NCI-H2107 treated with DMSO at 0.1 percent for 48 hours (cell line): ENCODE results near the gene SYT1.

Experiments used
- DNase-seq: peaks from one replicate; lab custom pipeline; 2025; ENCODE audit not compliant: unreplicated experiment; lab: John Stamatoyannopoulos, UW

SYT1 gene

DNA sequence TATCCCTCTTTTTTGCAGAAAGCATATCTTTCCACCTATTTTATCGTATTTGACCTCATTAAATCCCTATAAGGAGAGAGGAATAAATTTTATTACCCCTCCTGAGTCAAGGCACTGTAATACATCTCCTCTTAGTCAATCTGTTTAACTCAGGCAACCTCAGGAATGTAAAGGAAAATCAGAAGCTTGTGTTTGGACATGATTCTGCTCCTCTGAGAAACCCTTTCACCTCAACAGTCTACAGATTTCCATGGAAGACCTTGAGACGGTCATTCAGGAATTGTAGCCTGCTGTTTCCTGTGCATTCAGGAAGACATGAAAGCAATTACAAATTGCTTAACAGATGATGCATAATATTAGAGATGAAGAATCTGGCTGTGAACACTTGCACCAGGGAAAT lies 465.4 kb downstream of the SYT1 start:
- DNase-seq, result no peak

DNA sequence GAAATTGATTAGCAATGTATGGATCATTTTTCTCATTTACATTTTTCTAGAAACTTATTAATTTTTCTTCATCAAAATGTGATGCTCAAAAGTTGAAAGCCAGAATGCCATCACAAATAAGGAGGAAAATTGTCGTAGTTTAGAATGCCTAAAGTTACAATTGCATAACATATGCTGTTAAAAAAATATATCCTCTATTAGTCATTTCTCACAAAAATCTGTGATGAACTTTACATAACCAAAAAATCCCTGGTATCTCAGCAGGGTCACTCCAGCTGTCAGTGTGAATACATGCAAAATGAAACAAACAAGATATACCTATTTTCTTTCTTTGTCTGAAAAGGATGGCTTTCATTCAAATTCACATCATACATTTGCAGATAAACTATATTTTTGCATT lies 467.3 kb downstream of the SYT1 start:
- DNase-seq, result no peak

DNA sequence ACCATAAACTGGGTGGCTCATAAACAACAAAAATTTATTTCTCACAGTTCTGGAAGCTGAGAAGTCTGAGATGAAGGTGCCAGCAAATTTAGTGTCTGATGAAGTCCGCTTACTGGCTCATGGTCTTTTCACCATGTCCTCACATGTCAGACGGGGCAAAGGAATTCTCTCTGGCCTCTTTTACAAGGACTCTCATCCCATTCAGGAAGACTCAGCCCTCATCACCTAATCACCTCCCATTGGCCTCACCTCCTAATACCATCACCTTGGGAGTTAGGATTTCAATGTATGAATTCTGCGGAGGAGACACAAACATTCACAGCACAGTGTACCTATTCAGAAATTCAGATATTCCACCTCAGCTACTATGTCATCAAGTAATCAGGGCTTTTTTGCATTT lies 468.6 kb downstream of the SYT1 start:
- no peak for DNase-seq

DNA sequence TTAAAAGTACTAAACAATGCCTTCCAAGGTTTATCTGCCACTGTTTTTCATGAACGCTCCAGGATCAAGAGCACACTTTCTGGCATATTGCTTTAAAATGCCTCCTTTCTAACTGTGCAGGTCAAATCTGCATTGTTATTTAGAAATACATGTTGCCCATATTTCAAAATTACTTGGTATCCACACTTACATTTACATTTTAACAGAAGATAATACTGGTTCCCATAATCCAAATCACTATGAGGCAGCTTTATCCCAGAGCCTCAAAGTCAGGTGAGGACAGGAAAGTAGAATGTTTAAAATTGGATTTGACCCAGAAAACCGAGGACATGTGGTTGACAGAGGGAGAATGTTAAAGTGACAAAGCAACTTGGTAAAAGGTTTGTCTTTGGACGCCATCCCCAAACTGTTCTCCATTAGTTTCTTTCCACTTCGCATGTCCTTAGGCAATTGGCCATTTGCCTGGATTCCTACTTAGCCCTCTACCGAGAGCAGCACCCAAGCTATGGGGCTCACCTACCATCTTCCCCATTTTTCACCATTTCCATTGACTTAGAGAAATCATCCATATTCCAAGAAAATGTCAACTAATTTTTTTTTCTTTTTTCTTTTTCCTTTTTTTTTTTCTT lies 473.2 kb downstream of the SYT1 start:
- DNase-seq, result no peak

DNA sequence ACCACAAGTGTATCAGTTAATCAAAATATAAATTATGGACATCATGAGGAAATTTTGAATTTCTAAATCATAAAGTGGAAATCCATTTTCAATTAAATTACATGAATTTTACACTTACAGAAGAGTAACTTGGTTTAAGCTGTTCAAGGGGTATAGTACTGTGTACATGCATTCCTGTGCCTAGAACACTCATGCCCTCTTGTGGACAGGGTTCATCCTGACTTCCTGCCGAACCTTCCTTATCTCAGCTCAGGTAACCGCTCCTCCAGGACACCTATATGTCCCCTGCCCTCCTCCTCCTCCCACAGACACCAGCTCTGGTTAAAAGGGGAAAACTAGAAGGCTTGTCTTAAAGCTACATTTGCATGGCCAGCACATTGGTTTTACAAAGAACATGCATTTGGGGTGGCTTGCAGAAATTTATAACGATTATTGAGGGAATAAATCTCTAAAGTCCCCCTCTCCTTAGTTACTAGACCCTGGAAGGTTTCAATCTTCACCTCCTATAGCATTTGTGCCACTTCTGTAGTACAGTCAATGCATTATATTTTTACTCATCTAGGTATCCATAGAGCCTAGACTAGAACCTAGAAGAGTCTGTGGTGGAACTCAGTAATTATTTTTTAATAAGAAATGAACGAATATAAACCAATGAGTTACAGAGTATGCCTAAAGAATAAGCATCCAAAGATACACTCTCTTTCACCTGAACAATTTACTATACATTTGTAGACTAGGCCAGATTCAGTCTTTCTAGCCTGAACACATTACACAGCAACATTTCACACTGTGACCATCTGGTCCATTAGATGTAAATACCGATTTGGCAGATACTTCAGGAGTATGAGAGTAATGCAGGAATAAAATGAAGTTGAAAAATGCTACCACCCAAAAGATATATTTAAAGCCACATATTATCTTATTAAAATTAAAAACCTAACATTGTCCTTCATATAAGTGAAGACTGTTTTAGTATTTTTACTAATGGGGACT lies 480.6 kb downstream of the SYT1 start:
- peak; percentile 66 for DNase-seq

DNA sequence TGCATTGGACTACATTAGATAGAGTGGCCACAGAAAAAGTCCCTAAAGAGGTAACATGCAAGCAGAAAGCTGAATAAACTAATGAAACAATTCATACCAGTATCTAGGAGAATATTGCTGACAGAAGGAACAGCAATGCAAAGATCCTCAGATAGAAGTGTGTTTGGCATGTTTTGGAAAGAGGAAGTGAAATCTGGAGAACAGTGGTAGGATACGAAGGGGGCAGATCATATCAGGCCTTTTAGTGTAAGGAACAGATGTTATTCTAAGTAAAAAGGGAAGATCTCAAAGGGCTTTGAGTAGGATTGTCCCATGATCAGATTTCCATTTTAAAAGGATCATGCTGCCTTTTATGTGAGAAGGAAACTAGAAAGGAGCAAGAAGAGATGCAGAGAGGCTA lies 483.3 kb downstream of the SYT1 start:
- DNase-seq, result no peak

DNA sequence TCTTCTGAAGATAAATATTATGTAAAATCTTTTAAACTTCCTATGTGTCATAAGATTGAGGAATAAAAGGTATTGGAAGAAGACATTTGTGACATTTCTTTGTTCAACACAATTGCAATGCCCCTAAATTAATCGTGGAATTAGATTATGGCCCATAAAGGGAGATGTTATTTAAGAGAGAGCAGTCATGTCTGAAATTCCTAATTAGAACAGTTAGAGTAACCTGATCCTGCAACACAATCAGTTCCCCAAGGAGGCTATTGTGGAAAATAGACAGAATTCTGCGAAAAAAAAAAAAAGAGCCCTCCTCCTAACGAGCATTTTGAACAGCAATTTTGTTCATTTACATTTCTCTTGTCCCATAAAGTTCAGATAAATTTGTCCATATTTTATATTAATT lies 486.7 kb downstream of the SYT1 start:
- no peak for DNase-seq

DNA sequence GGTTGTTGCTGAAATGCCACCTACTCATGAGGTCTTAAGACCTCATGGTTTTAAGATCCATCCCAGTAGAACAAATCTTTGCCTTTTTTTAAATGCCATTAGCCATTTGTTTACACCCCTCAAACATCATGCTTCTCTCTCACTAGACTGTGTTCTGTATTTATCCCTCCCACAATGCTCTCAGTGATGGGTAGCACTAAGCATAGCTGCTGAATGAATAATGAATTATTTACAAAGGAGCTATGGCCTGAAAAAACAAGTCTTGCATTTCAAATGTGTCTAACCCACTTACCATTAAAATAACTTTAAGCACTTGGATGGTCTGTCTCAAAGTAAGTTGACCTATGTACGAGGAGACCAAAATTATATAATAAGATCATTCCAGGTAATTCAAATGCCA lies 491.6 kb downstream of the SYT1 start:
- no peak for DNase-seq

DNA sequence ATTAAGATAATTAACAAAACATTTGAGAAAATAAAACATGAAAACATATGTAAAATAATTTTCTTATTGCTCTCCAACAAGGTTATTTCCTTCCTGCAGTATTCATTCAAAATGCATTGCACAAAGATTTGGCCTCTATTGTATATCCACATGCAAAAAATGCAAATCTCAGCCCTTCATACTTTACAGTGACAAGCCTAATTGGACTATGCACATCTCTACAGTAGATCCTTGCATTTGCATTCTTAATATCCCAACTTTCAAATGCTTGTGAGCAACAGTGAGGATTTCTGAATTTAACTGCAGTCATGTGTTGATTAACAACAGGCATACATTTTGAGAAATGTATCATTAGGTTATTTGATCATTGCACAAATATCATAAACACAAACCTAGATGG lies 492.5 kb downstream of the SYT1 start:
- no peak for DNase-seq

DNA sequence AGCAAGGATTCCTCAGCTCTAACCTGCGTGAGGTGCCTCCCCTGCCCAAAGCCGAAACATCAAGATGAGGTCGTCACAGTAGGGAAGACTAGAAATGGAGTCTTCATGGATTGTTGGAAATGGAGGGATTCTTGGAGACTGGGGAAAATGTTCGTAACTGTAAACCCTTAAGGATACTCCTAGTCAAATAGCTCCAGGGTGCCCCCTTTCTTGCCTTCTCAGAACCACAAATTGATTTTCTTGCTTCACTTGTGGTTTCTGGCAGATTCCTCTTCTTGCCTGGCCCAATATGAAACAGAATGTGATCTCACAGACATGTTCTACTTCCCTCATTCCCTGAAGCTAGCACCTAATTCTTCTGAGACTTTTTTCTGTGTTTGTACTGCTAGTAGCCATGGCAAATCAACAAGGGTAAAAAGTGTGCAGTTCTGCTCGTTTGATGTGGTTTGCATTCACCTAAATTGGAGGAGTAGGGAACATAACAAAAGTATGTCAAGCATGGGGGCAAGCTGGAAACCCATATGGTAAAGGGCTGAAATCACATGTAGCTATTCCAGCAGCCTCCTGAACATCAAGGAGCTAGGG lies 494.2 kb downstream of the SYT1 start:
- no peak for DNase-seq

DNA sequence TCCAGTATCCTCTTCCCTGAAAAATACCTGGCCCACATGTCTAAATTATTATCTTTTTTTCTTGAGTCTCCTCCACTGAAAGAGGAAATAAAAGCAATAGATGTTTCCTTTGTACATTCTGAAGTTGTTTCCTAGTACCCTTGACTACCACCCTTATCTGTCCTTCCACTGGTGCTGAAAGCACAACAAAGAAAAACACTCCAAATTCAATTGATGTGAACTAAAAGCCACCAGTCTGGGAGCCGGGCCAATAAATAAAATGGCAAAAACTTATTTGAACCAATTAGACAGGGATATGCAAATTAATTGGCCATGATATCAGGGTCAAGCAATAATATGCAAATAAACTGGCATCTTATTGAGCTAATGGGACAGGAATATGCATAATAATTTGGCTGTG lies 495.7 kb downstream of the SYT1 start:
- DNase-seq, result peak; percentile 37

DNA sequence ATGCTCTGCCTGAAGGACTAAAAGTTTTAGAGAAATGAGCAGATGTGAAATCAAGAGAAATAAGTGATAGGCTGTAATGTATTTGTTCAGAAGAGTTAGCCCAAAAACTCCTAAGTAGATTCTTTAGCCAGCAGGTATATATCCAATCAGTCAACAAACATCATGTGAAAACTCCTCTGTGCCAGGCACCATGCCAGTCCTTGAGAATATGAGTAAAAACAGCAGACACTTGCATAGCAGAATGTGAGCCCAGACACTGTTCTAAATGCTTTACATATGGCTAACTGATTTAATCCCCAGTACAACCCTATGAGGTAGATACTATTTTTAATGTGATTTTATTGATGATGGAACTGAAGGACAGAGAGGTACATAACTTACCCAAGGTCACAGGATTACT lies 496.4 kb downstream of the SYT1 start:
- no peak for DNase-seq

DNA sequence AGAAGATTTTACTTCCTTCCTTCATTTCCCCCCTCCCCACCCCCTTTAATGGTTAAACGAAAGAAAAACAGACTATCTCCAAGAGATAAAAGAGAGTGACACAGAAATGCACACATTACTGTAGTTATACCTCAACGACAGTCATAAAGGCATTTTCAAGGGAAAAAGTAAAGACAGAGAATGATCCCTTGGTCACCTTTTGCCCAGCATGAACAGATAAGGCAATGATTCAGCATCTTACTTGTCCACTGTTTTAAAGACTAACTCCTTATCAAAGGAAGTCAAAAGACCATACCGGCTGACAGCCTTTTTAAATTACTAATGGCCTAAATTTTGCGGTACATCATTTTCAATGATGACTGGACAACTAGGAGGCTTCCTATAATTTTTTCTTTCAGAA lies 499.6 kb downstream of the SYT1 start:
- DNase-seq, result no peak

DNA sequence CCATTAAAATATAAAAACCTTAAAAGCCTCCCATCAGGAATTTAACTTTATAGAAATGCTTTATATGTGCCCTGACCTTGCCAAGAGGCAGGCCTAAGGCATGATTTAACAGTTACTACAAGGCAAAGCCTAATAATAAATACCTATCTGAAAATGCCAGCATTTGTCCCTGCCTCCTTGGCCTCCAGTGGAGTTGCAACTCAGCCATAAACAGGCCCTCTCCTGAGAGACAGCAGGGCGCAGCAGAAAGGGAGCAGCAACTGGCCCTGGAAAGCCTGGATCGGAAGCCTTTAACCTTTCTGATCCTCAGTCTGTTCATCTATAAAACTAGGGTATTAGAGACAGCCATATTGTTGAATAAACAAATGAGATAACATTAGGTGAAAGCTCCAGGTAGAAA lies 501.8 kb downstream of the SYT1 start:
- DNase-seq, result no peak

DNA sequence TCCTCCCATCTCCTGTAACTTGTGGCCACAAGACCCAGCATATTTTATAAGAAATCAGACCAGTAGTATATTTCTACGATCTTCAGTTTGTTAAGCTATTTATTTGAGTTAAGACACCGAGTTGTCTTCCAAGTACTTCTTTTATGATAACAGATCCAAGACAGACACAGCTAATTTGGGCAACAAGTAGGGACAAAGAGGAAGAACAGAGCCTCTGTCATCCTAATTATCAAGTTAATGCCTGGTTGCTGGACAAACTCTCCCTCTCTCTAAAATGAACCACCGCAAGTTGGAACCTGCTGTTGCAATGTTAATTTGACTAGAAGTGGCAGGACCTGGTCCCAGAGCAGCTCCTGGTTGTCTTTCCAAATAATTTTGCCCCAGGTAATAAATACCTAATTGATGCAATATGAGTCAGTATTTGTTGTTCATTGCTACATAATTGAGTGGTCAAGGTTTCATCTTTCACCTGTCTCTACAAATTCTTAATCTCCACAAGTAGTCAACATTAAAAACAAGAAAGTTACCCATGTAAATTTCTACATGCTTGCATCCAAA lies 502.5 kb downstream of the SYT1 start:
- DNase-seq, result no peak

DNA sequence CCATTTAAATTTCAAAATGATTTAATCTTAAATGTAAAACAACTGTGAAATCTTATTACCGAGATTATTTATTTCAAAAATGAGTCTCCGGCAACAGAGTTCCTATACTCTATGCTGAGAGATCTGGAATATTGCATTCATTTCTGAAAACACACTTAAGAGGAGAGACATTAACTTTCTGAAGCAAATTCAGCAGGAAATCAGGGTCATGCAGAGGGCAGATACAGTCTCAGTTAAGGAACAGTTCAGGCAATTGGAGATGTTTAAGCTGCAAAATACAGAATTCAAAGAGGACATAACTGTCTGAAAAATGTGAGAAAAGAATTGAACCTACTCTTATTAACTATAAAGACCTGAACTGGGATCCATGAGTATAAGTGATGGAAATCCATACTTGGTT lies 505.4 kb downstream of the SYT1 start:
- DNase-seq, result no peak

DNA sequence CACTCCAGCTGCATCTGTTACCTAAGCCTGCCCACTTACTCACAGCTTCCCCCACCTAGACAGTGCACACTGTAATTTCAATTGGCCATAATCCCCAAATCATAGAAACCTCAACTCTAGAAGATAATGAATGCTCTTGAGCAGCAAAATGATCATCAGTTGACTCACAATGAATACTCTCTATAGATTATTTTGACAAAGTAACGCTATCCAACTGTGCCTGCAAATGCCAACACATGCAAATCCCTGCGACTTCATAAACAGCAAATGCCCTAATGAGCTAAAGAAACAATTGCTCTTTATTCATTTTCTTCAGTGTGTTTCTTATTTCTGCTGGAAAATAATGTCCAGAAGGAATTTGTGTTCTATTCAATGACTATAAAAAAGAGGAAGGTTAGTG lies 506.7 kb downstream of the SYT1 start:
- DNase-seq, result no peak

DNA sequence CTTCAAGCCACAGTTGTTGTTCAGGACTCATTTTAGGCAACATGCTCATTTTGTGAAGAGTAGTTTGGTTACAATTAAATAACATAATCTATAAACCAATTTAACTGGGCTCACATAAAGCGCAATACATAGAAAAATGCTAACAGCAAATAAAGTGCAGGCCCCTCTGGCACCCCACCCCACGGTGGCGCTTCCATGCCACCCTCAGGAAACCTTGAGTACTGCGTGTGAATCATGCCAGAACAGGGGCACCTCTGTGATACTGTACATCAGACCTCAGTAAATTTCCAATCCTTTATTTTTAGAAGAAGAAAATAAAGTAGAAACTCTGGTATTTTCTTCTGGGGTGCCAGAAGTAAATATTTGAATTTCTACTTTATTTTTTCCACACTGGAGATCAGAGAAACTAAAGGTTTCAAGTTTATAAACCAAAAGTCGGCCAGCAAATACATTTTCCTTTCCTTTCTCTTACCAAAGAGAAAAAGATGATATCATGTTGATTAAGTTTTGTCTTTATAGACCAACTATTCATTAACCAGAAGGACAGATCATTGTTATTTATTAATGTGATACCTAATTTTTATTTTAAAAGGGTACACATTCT lies 509.4 kb downstream of the SYT1 start:
- DNase-seq, result peak; percentile 41

DNA sequence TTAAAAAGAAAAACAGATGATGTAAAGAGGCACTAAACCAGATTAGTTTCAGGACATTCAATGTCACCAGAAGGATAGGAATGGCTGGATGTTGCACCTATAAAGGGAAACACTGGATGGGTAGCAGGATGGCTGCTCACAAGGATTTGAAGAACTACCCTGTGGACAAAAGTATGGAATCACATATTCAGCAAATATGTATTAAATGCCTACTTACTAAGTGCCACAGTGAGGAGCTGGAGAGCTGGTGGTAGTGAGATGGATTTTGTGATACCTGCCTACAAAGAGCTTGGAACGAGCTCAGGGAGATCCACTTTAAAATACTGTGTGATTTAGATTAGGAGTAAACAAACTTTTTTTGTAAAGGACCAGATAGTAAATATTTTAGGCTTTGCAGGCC lies 510.0 kb downstream of the SYT1 start:
- DNase-seq, result no peak

DNA sequence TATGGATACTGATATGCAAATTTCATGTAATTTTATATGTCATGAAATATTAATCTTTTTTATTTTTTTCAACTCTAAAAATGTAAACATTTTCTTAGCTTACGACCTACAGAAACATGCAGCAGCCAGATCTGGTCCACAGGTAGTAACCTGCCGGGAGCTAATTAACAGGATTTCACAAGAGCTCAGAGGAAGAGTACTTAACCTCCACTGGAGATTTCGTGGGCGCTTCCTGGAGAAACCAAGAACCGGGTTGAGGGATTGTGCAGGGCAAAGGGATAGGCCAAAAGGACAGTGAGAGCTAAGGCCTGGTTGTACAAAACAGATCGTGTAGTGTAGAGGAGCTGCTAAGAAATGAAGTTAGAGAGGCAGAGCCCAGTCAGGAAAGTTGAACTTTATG lies 510.5 kb downstream of the SYT1 start:
- no peak for DNase-seq

DNA sequence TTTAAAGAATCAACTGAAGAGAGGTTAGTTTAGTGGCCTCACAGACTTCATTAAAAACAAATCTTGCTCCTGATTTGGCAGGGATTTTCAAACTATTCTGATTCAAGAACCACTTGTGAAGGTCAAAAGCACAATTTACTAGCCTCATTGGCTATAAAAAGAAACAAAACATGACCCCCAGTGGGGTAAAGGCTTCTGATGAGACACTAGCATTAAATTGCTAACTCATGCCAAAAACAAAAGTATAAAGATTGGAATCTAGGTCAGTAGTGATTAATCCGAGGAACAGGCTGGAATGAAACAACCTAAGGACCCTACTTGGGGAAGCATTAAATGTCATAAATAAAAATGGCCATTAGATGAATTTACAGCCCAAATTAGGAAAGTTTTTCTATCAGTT lies 513.9 kb downstream of the SYT1 start:
- no peak for DNase-seq
